WERI-Rb-1 (cell line): ENCODE data around the gene ABCA12.

Source experiments
- DNase-seq: peaks from one replicate; pipeline ENCODE4 v3.0.0-alpha.2; 2020
- H3K27ac ChIP-seq: fragments of 250-450 bp; sonication (Bioruptor Pico); 2 replicates; pipeline ENCODE4 v1.5.1; 2020; ENCODE audit warnings: mild to moderate bottlenecking, moderate library complexity
- H3K27me3 ChIP-seq: fragments of 250-450 bp; sonication (Bioruptor Pico); 2 replicates; pipeline ENCODE4 v1.5.1; 2021; ENCODE audit warnings: mild to moderate bottlenecking, low read depth, moderate library complexity; ENCODE audit not compliant: insufficient read depth, severe bottlenecking
- H3K36me3 ChIP-seq: fragments of 250-450 bp; sonication (Bioruptor Pico); 2 replicates; pipeline ENCODE4 v1.5.1; 2020; ENCODE audit warnings: mild to moderate bottlenecking, moderate library complexity
- H3K4me3 ChIP-seq: 2 replicates; pipeline ENCODE4 v1.5.1; 2011; ENCODE audit warnings: low read depth, mild to moderate bottlenecking, control low read depth, low read length
- H3K9me3 ChIP-seq: fragments of 250-450 bp; sonication (Bioruptor Pico); 2 replicates; pipeline ENCODE4 v1.5.1; 2021; ENCODE audit warnings: mild to moderate bottlenecking, moderate library complexity; ENCODE audit not compliant: severe bottlenecking
- CTCF ChIP-seq: IDR thresholded peaks from 2 replicates; pipeline ENCODE4 v1.5.1; 2011; ENCODE audit warnings: low read depth, mild to moderate bottlenecking, control low read depth, inconsistent platforms, low read length

ABCA12 gene

GRCh38 chr2:215068399-215068798, 70.0 kb downstream of the ABCA12 start:
- no peak overlapping the region for H3K27ac ChIP-seq
- no peak for DNase-seq
- H3K4me3 ChIP-seq = no peak overlapping the region
- no peaks in the 10 kb centered on the region for H3K27me3 ChIP-seq
- TF ChIP-seq CTCF = no peak
- no peaks in the 10 kb centered on the region for H3K36me3 ChIP-seq
- H3K9me3 ChIP-seq = no peaks in the 10 kb centered on the region

GRCh38 chr2:215066124-215066523, 72.3 kb downstream of the ABCA12 start:
- no peaks in the 10 kb centered on the region for H3K9me3 ChIP-seq
- no peak for DNase-seq
- H3K4me3 ChIP-seq = no peak overlapping the region
- H3K36me3 ChIP-seq = no peaks in the 10 kb centered on the region
- no peak overlapping the region for H3K27ac ChIP-seq
- no peaks in the 10 kb centered on the region for H3K27me3 ChIP-seq
- TF ChIP-seq CTCF = no peak

- no peak for DNase-seq
- no peaks in the 10 kb centered on the region for H3K27me3 ChIP-seq
Observed at GRCh38 chr2:215063526-215063925, 74.9 kb downstream of the ABCA12 start.

GRCh38 chr2:215060861-215061536, 77.4 kb downstream of the ABCA12 start:
- H3K27ac ChIP-seq = no peak overlapping the region

More at GRCh38 chr2:215063526-215063925, 74.9 kb downstream of the ABCA12 start:
- H3K4me3 ChIP-seq = no peak overlapping the region
- H3K9me3 ChIP-seq = no peaks in the 10 kb centered on the region
- H3K36me3 ChIP-seq = no peaks in the 10 kb centered on the region
- no peak overlapping the region for H3K27ac ChIP-seq
- TF ChIP-seq CTCF = no peak

GRCh38 chr2:215059724-215060123, 78.7 kb downstream of the ABCA12 start:
- Histone ChIP-seq H3K27ac (no peak overlapping the region), H3K36me3 (no peaks in the 10 kb centered on the region), H3K4me3 (no peak overlapping the region), H3K9me3 (no peaks in the 10 kb centered on the region), H3K27me3 (no peaks in the 10 kb centered on the region)
- DNase-seq = no peak
- no peak for TF ChIP-seq CTCF

More at GRCh38 chr2:215060861-215061536, 77.4 kb downstream of the ABCA12 start:
- Histone ChIP-seq H3K36me3 (no peaks in the 10 kb centered on the region), H3K9me3 (no peaks in the 10 kb centered on the region), H3K4me3 (no peak overlapping the region), H3K27me3 (no peaks in the 10 kb centered on the region)
- no peak for DNase-seq
- no peak for TF ChIP-seq CTCF

GRCh38 chr2:215055891-215056290, 82.5 kb downstream of the ABCA12 start:
- Histone ChIP-seq H3K27me3 (no peaks in the 10 kb centered on the region), H3K4me3 (no peak overlapping the region), H3K27ac (no peak overlapping the region), H3K36me3 (no peaks in the 10 kb centered on the region), H3K9me3 (no peaks in the 10 kb centered on the region)
- no peak for DNase-seq
- no peak for TF ChIP-seq CTCF
